GM08714 (cell line): ENCODE data around the gene FAM89B.

Experiments
- H3K4me3 ChIP-seq: fragments of 200-500 bp; sonication (Bioruptor generic); 2 replicates; pipeline ENCODE4 v1.5.1; 2014; ENCODE audit warnings: mild to moderate bottlenecking, low read length, inconsistent platforms
- ZNF274 ChIP-seq: IDR thresholded peaks from 2 replicates; pipeline ENCODE4 v1.6.1; 2012; ENCODE audit warnings: mild to moderate bottlenecking, low read depth, low read length

FAM89B gene

DNA sequence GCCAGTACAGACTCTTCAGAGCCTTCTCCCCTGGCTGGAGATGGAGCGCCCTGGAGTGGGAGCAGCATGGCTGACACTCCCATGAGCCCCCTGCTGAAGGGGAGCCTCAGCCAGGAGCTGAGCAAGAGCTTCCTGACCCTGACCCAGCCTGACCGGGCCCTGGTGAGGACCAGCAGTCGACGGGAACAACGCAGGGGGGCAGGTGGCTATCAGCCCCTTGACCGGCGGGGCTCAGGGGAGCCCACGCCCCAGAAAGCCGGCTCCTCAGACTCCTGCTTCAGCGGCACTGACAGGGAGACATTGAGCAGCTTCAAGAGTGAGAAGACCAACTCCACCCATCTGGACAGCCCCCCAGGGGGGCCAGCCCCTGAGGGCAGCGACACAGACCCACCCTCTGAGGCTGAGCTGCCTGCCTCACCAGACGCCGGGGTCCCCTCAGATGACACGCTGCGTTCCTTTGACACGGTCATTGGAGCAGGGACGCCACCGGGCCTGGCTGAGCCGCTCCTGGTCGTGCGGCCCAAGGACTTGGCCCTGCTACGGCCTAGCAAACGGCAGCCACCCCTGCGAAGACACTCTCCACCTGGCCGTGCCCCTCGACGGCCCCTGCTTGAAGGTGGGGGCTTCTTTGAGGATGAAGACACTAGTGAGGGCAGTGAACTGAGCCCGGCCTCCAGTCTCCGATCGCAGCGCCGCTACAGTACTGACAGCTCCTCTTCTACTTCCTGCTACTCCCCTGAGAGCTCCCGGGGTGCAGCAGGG, 45.8 kb downstream of the FAM89B start:
- H3K4me3 ChIP-seq: no peak overlapping the region
- no peak for TF ChIP-seq ZNF274

DNA sequence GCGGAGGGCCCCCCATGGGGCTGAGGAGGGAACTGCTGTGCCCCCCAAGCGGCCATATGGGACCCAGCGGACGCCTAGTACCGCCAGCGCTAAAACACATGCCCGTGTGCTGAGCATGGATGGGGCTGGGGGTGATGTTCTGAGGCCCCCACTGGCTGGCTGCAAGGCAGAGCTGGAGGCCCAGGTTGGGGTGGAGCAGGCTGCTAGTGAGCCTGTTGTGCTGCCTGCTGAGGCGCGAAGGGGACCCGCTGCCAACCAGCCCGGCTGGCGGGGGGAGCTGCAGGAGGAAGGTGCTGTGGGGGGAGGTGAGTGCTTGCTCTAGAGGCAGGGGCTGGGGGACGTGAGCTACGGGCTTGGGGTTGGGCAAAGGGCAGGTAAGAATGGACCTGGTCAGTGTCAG, 46.4 kb downstream of the FAM89B start:
- H3K4me3 ChIP-seq: no peak overlapping the region
- no peak for TF ChIP-seq ZNF274

DNA sequence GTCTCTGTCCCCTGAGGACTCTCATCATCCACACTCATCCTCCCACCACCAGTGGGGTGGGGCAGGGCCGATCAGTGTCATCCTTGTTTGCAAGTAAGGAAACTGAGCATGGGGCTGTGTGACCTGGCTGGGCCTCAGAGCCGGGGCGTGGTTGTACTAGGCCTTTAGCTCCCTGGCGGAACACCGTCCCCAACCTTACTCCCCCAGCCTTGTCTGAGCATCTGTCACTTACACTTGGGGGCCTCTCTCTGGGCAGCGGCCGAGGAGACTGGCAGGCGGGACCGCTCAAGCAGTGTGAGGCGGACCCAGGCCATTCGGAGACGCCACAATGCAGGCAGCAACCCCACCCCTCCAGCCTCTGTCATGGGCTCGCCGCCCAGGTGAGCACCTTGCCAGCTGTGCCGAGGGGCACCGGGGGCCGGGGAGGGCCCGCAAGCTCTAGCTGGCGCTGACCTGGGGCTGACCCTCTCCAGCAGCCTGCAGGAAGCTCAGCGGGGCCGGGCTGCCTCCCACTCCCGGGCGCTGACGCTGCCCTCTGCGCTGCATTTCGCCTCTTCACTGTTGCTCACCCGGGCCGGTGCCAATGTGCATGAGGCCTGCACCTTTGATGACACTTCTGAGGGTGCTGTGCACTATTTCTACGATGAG, 47.1 kb downstream of the FAM89B start:
- H3K4me3 ChIP-seq: no peak overlapping the region
- TF ChIP-seq ZNF274: no peak

DNA sequence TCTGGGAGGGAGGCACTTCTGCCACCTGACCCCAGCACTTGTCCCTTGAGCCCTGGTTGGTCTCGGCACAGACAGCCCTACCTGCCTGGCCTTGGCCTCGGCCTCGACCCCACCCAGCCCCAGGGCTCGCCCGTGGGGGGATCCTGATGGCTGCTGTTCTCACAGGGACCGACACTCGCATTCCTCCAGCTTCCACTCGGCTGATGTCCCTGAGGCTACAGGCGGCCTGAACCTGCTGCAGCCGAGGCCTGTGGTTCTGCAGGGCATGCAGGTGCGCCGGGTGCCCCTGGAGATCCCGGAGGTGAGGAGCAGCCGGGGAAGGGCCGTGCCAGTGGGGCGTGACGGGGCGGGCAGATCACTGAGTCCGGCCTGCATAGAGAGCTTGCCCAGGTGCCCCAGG, 48.3 kb downstream of the FAM89B start:
- TF ChIP-seq ZNF274: no peak
- no peak overlapping the region for H3K4me3 ChIP-seq

DNA sequence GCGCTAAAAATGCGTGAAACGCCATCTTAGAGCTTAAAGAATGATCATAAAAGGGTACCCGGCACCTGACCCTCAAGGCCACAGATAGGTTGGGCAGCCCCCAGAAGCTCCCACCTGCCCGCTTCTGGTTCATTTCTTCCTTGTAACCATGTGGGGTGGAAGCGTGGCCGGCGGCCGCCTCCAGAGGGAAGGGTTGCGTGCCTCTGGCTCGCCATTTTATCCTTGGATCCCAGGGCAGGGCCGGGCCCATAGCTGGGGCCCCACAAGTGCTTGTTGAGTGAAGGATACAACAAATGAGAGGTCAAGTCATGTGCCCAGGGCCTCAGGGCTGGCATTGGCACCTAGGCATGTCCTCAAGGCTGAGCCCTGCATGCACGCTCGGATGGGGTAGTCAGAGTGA, 49.1 kb downstream of the FAM89B start:
- no peak overlapping the region for H3K4me3 ChIP-seq
- TF ChIP-seq ZNF274: no peak

DNA sequence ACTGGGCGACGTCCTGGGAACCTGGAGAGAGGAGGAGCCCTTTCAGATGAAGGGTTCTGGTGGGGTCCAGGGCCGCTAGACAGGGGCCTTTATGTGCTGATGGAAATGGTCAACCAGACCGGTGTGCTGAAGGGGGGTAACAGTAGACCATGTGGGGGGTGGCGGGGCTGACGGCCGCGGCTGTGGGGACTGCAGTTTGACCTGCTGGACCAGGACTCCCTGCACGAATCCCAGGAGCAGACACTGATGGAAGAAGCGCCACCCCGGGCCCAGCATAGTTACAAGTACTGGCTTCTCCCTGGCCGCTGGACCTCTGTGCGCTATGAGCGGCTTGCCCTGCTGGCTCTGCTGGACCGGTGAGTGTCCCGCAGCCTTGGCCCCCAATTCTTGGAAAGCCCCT, 49.7 kb downstream of the FAM89B start:
- no peak for TF ChIP-seq ZNF274
- no peak overlapping the region for H3K4me3 ChIP-seq

DNA sequence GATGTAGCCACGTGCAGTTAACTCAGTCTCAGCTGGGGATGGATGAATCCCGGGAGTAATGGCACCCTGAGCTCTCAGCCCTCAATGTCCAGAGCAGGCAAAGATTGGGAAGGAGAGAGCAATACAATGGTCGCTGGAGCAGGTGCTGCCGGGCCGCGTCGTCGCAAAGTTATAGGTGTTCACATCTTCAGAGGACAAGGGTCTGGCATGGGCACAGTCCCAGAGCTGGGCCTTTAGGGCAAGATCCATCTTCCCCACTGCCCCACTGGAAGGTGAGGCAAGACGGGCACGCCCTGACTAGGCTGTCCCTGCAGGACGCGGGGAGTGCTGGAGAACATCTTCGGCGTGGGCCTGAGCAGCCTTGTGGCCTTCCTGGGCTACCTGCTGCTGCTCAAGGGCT, 50.8 kb downstream of the FAM89B start:
- TF ChIP-seq ZNF274: no peak
- no peak overlapping the region for H3K4me3 ChIP-seq
